Measurements from ENCODE around the gene MAP3K5.
"Not testable (repeated sequence)": the region's sequence is repeated elsewhere in the genome, so short reads cannot be mapped to it uniquely, and the experiment has no call there.

Gene MAP3K5

DNA sequence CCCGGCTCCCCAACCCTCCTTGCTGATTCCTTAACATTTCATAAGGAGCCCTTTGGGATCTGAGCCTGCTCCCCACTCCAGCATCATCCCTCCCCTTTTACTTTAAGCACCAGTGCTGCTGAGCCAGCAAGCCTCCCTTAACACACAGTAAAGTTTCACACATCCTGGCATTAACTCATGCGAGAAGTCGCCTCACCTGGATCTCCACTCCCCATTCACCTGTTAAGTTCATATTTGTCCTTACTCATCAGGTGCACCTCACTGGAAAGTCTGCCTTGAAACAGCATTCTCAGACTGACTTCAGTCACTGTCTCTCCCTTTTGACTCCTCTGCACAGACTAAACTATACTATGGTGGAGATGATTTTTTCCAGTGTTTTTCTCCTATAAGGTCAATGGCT lies 194.2 kb downstream of the MAP3K5 start:
- DNase-seq: no peak

DNA sequence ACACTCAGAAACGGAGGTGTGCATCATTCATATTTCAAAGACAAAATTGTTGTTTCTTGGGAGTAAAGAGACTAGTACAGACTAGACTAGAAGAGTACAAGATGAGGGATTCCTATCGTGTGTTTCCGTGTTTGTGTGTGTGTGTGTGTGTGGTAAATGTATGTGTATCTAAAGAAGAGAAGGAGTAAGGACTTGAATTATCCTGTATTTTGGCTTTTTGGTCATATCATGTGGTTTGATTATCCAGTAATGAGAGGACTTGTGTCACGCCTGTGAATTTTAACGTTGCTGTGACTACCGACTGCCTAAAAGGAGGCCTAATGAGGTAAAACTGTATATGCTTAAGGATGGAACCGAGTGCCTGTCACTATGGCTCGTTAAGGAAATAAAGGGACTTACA lies 197.6 kb downstream of the MAP3K5 start:
- no peak for DNase-seq

GRCh38 chr6:136593748-136594490 lies 198.4 kb downstream of the MAP3K5 start:
- no peak for DNase-seq

GRCh38 chr6:136592930-136593673 lies 199.2 kb downstream of the MAP3K5 start:
- no peak for DNase-seq

- no peak for DNase-seq
Observed at GRCh38 chr6:136591617-136592016, 200.7 kb downstream of the MAP3K5 start.

- DNase-seq: not testable (repeated sequence)
Observed at GRCh38 chr6:136590846-136591245, 201.4 kb downstream of the MAP3K5 start.

- DNase-seq: no peak
Observed at GRCh38 chr6:136587527-136587926, 204.8 kb downstream of the MAP3K5 start.

- no peak for DNase-seq
Observed at GRCh38 chr6:136586295-136586694, 206.0 kb downstream of the MAP3K5 start.

GRCh38 chr6:136585523-136585922 lies 206.8 kb downstream of the MAP3K5 start:
- not testable (repeated sequence) for DNase-seq

DNA sequence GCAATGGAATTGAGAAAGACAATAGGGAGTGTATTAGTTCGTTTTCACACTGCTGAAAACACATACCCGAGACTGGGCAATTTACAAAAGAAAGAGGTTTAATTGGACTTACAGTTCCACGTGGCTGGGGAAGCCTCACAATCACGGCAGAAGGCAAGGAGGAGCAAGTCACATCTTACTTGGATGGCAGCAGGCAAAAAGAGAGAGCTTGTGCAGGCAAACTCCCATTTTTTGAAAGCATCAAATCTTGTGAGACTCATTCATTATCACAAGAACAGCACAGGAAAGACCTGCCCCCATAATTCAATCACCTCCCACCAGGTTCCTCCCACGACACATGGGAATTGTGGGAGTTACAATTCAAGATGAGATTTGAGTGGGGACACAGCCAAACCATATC lies 208.0 kb downstream of the MAP3K5 start:
- not testable (repeated sequence) for DNase-seq

- DNase-seq: no peak
Observed at GRCh38 chr6:136582711-136583471, 209.4 kb downstream of the MAP3K5 start.

DNA sequence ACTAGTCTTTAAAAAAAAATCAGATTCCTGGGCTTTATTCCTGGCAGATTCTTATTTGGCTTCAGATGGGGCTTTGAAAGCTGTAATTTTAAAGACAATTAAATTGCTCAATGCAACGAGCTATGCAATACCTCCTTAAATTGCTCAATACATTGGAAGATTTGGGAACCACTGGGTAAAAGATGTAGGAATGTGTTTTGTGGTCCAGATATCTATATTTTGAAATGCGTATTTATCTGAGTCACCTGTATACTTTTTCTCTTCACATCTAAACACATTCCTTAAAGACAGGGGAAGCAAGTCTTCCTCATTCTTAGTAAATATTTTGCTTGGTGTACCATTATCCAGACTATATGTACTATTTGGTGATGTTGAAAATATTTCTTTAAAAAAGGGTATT lies 212.5 kb downstream of the MAP3K5 start:
- no peak for DNase-seq

GRCh38 chr6:136576821-136577220 lies 215.5 kb downstream of the MAP3K5 start:
- DNase-seq: no peak

DNA sequence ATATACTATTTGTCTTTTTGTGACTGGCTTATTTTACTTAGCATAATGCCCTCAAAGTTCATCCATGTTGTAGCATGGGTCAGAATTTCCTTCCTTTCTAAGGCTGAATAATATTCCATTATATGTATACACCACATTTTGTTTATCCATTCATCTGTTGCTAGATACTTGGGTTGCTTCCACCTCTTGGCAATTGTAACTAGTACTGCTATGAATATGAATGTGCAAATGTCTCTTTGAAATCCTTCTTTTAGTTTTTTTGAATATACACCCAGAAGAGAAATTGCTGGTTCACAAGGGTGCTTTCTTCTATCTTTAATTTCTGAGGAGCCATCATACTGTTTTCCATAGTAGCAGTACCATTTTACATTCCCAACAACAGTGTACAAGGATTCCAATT lies 220.8 kb downstream of the MAP3K5 start:
- DNase-seq: no peak

DNA sequence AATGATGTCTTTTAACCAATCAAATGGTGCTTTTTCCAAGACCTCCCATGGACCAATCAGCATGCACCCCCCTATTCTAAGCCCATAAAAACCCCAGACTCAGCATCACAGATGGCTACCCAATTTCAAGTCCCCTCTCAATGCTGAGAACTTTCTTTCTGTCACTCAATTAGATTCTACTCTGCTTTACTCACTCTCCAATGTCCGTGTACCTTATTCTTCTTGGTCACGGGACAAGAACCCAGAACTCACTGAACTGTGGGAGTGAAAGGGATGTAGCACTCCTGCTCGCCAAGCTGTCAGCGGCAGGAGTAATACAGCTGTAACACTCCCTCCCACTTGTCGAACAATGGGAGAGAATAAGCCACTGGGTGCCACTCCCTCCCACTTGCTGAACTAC lies 221.2 kb downstream of the MAP3K5 start:
- no peak for DNase-seq

DNA sequence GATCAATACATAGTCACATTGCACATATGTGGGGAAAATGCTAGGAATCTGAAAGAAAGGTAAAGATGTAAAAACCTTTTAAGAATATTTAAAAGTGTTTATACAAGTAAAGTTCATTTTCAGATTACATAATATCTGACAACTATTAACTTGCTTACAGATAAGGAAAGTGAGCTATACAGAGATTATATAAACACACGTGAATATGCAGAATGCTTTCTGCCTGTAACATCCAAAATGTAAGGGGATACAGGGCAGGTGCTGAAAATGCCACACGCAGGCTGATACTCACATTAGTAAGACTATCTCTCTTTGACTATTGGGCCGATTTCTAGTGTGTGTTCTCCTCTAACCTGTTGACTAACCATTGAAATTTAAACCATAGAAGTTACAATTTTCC lies 224.1 kb downstream of the MAP3K5 start:
- no peak for DNase-seq

- no peak for DNase-seq
Observed at GRCh38 chr6:136567688-136568087, 224.6 kb downstream of the MAP3K5 start.

GRCh38 chr6:136566851-136567250 lies 225.4 kb downstream of the MAP3K5 start:
- DNase-seq: no peak

DNA sequence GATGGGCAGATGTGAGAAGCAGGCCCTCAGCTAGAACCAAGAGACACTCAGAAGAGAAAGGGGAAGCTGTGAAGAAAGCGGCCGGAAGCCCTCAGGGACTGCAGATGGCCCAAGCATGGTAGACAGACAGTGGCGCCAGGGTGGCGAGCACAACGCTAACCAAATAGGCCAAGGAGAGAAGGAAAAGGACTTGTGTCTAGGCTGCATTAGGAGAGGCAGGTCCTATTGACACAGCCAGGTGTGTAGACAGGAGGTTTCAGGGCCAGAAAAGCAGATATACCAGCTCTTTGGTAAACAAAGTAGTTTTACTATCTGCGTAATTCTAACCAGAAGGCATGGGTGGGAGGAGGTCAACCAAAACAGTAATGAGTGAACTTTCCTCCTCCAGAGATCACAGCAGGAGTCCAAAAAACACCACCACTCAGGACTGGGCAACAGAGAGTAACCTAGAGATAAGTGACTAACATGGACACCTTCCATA lies 226.2 kb downstream of the MAP3K5 start:
- DNase-seq: no peak

GRCh38 chr6:136564180-136564579 lies 228.1 kb downstream of the MAP3K5 start:
- no peak for DNase-seq

- DNase-seq: no peak
Observed at GRCh38 chr6:136563386-136564152, 228.7 kb downstream of the MAP3K5 start.

DNA sequence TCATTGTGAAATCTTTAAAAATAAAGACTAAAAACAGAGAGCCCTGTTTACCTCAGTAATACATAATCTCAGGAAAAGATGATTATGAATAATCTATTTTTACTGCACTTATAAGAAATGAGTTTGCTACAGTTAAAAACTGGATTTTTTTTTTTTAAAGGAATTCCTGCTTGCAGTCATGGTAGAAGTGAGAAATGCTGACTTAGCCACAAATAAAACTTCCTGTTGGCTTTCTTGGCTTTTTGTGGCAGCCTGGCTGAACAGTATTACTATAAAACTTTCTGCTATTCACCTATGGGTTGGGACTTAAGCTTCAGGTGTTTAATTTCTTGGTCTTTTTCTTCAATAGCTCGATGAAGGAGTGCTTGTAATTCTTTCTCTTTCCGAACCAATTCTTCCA lies 230.1 kb downstream of the MAP3K5 start:
- no peak for DNase-seq
